ENCODE results near the gene GARIN5A.

Gene GARIN5A

GRCh38 chr19:50434525-50434924, 42.1 kb downstream of the GARIN5A start:
- peak; percentile 45 for DNase-seq (ENCODE audit: low read depth, low spot score)

GRCh38 chr19:50433201-50434180, 43.2 kb downstream of the GARIN5A start:
- DNase-seq (ENCODE audit: low read depth, low spot score), result no peak

- DNase-seq (ENCODE audit: low read depth, low spot score), result peak; percentile 56
Measured at GRCh38 chr19:50432221-50433028, 44.2 kb downstream of the GARIN5A start, which contains the start of gene MYBPC2. TSS of gene MYBPC2 (plus strand) at chr19:50432892. CDS start at chr19:50432954, 62 bp downstream.

- DNase-seq (ENCODE audit: low read depth, low spot score), result peak; percentile 96
Measured at GRCh38 chr19:50431343-50432220, 45.1 kb downstream of the GARIN5A start.

GRCh38 chr19:50430888-50431342, 45.7 kb downstream of the GARIN5A start:
- DNase-seq (ENCODE audit: low read depth, low spot score), result no peak

- no peak for DNase-seq (ENCODE audit: low read depth, low spot score)
Measured at GRCh38 chr19:50428772-50429463, 47.7 kb downstream of the GARIN5A start.

- peak; percentile 62 for DNase-seq (ENCODE audit: low read depth, low spot score)
Measured at GRCh38 chr19:50427997-50428425, 48.6 kb downstream of the GARIN5A start.

- no peak for DNase-seq (ENCODE audit: low read depth, low spot score)
Measured at GRCh38 chr19:50427318-50427925, 49.2 kb downstream of the GARIN5A start.

- DNase-seq (ENCODE audit: low read depth, low spot score), result no peak
Measured at GRCh38 chr19:50425581-50425980, 51.1 kb downstream of the GARIN5A start.

GRCh38 chr19:50423279-50424113, 53.2 kb downstream of the GARIN5A start:
- no peak for DNase-seq (ENCODE audit: low read depth, low spot score)

- DNase-seq (ENCODE audit: low read depth, low spot score), result no peak
Measured at GRCh38 chr19:50422397-50423278, 54.0 kb downstream of the GARIN5A start.

- no peak for DNase-seq (ENCODE audit: low read depth, low spot score)
Measured at GRCh38 chr19:50420808-50421207, 55.8 kb downstream of the GARIN5A start.

GRCh38 chr19:50420127-50420526, 56.5 kb downstream of the GARIN5A start:
- DNase-seq (ENCODE audit: low read depth, low spot score), result no peak

GRCh38 chr19:50419580-50420035, 57.0 kb downstream of the GARIN5A start:
- no peak for DNase-seq (ENCODE audit: low read depth, low spot score)

GRCh38 chr19:50419022-50419579, 57.5 kb downstream of the GARIN5A start:
- DNase-seq (ENCODE audit: low read depth, low spot score), result no peak

- peak; percentile 20 for DNase-seq (ENCODE audit: low read depth, low spot score)
Measured at GRCh38 chr19:50418176-50419021, 58.2 kb downstream of the GARIN5A start, which contains the start of gene SPIB. TSS of gene SPIB (plus strand) at chr19:50418938. CDS start at chr19:50418963, 25 bp downstream.

Data from ELF-1 (cell line).